Right ventricle myocardium inferior (tissue), 1 donor: ENCODE data around the gene PLEK. TPM values are rescaled to one million over a fixed set of nuclear protein-coding genes. Genes with fewer than 3 reads are reported as not detected.
"Not testable (repeated sequence)": the region's sequence is repeated elsewhere in the genome, so short reads cannot be mapped to it uniquely, and the experiment has no call there.

Source experiments
- ATAC-seq: fragments of 200-7000 bp; cut with Tn5 transposase; one replicate; pipeline ENCODE4 v1.9.1; 2020; ENCODE audit warnings: mild to moderate bottlenecking, moderate library complexity
- DNase-seq: peaks from one replicate; pipeline ENCODE4 v3.0.0; 2021; ENCODE audit errors: missing footprints
- intact Hi-C: fragments of 100-400 bp; cut with DNase I; formaldehyde crosslinking; loops from one replicate; pipeline ENCODE4 v1.11.0; 2022
- total RNA-seq: library from RNA; stranded (reverse); fragmentation: NEBNext Ultra II Directional; extraction: Animal tissue kit (Norgen Biotek cat#: 25700); gene quantifications from one replicate; pipeline ENCODE4 v1.2.1, GENCODE V29; 2021
- donor health status: DM: no; HTN: yes; CAD: no; lungs with severe emphysema.

PLEK gene
- total RNA-seq, 1 donor from 2014 or later: 7.2 TPM

GRCh38 chr2:68429311-68429826 is 64.3 kb downstream of the PLEK start:
- ATAC-seq (no peak), DNase-seq (no peak)
- intact Hi-C loops: no loop called here

GRCh38 chr2:68431316-68431972 is 66.4 kb downstream of the PLEK start:
- peak; percentile 9 for ATAC-seq

GRCh38 chr2:68432696-68433658 is 67.9 kb downstream of the PLEK start:
- intact Hi-C loops: no loop called here
- ATAC-seq (no peak), DNase-seq (no peak)

More at GRCh38 chr2:68431316-68431972, 66.4 kb downstream of the PLEK start:
- intact Hi-C loops: no loop called here
- no peak for DNase-seq

- DNase-seq: no peak
- ATAC-seq: peak; percentile 18
- intact Hi-C loops: no loop called here
Observed at GRCh38 chr2:68434981-68435380, 69.9 kb downstream of the PLEK start.

- ATAC-seq (no peak), DNase-seq (no peak)
- intact Hi-C loops: no loop called here
Observed at GRCh38 chr2:68435615-68436014, 70.5 kb downstream of the PLEK start.

- intact Hi-C loops: no loop called here
Observed at GRCh38 chr2:68436270-68436669, 71.2 kb downstream of the PLEK start.

GRCh38 chr2:68438455-68439303 is 73.6 kb downstream of the PLEK start:
- no peak for ATAC-seq
- intact Hi-C loops: no loop called here
- no peak for DNase-seq

More at GRCh38 chr2:68436270-68436669, 71.2 kb downstream of the PLEK start:
- no peak for ATAC-seq
- DNase-seq: no peak

- intact Hi-C loops: loop anchor here (2.0 to 5.0 kb wide), 4 partner anchors 79 to 319 kb away; partner anchors contain the start of gene PPP3R1
- ATAC-seq (peak; percentile 93), DNase-seq (peak; percentile 83)
Observed at GRCh38 chr2:68441179-68441993, 76.3 kb downstream of the PLEK start.

- ATAC-seq (no peak), DNase-seq (no peak)
- intact Hi-C loops: loop anchor here (2.0 to 5.0 kb wide), 4 partner anchors 79 to 319 kb away; partner anchors contain the start of gene PPP3R1
Observed at GRCh38 chr2:68441994-68442322, 76.9 kb downstream of the PLEK start.

GRCh38 chr2:68446425-68446824 is 81.3 kb downstream of the PLEK start:
- ATAC-seq, DNase-seq, intact Hi-C loops: not testable (repeated sequence)

Other genes starting within 250 kb of the PLEK start
- gene PNO1, start 207.4 kb upstream of the PLEK start, total RNA-seq: 7.1 TPM
- gene PPP3R1, start 112.8 kb upstream of the PLEK start, total RNA-seq: 41.6 TPM
- 12.5 TPM for gene CNRIP1, start 45.3 kb upstream of the PLEK start, total RNA-seq
- 1.1 TPM for gene FBXO48, start 102.0 kb downstream of the PLEK start, total RNA-seq
- 3.8 TPM for gene APLF, start 102.3 kb downstream of the PLEK start, total RNA-seq